CD8-positive, alpha-beta memory T cell (primary cell): ENCODE results near the gene PSORS1C2. TPM values are rescaled to one million over a fixed set of nuclear protein-coding genes. Genes with fewer than 3 reads are reported as not detected.

Experiments used
- CTCF ChIA-PET: fragments of 350-600 bp; sonication (Branson Sonifier 250); formaldehyde crosslinking; loops from one replicate; lab custom pipeline; 2021; ENCODE audit warnings: antibody characterized with exemption; lab: Charles Lee
- POLR2A ChIA-PET: fragments of 350-600 bp; sonication (Branson Sonifier 250); formaldehyde crosslinking; loops from one replicate; lab custom pipeline; 2021; ENCODE audit warnings: antibody characterized with exemption; lab: Charles Lee
- DNase-seq, 5 donors: peaks; one replicate each; pipeline versions ENCODE4 v3.0.0 to v3.0.0-alpha.2; 2020 to 2022; ENCODE audit warnings: mixed read lengths in 1 of 5
- H3K27ac ChIP-seq: one replicate; pipeline ENCODE4 v1.7.0; 2013; ENCODE audit warnings: low read depth, mild to moderate bottlenecking, low read length, moderate library complexity
- H3K27me3 ChIP-seq: 2 replicates; pipeline ENCODE4 v1.7.0; 2013; ENCODE audit warnings: low read length, mild to moderate bottlenecking; ENCODE audit not compliant: insufficient read depth, poor library complexity, severe bottlenecking
- H3K36me3 ChIP-seq: 2 replicates; pipeline ENCODE4 v1.7.0; 2013; ENCODE audit warnings: mild to moderate bottlenecking, low read length, moderate library complexity; ENCODE audit not compliant: insufficient read depth
- H3K4me1 ChIP-seq: 2 replicates; pipeline ENCODE4 v1.7.0; 2013; ENCODE audit warnings: mild to moderate bottlenecking, low read length, moderate library complexity; ENCODE audit not compliant: insufficient read depth
- H3K4me3 ChIP-seq: 2 replicates; pipeline ENCODE4 v1.7.0; 2013; ENCODE audit warnings: mild to moderate bottlenecking, low read length
- H3K9me3 ChIP-seq: 2 replicates; pipeline ENCODE4 v1.7.0; 2013; ENCODE audit warnings: mild to moderate bottlenecking, low read length
- H3K27ac Mint-ChIP-seq, 8 donors: one replicate each; pipeline ENCODE4 v1.8.0; 2020 to 2021; ENCODE audit warnings: mixed read lengths in 8 of 8, mild to moderate bottlenecking in 6 of 8, inconsistent platforms in 3 of 8, moderate library complexity in 3 of 8
- H3K27me3 Mint-ChIP-seq, 2 donors: one replicate each; pipeline ENCODE4 v1.8.0; 2020 to 2021; ENCODE audit warnings: mixed read lengths in 2 of 2, mild to moderate bottlenecking in 1 of 2, moderate library complexity in 1 of 2
- H3K36me3 Mint-ChIP-seq, 3 donors: one replicate each; pipeline ENCODE4 v1.8.0; 2020 to 2021; ENCODE audit warnings: mixed read lengths in 3 of 3, inconsistent platforms in 1 of 3, mild to moderate bottlenecking in 1 of 3
- H3K4me1 Mint-ChIP-seq, 3 donors: one replicate each; pipeline ENCODE4 v1.8.0; 2020 to 2021; ENCODE audit warnings: mixed read lengths in 3 of 3, inconsistent platforms in 1 of 3, mild to moderate bottlenecking in 1 of 3
- H3K4me3 Mint-ChIP-seq, 7 donors: one replicate each; pipeline ENCODE4 v1.8.0; 2020 to 2021; ENCODE audit warnings: mixed read lengths in 7 of 7, mild to moderate bottlenecking in 6 of 7, moderate library complexity in 4 of 7, inconsistent platforms in 2 of 7
- H3K9me3 Mint-ChIP-seq, 5 donors: one replicate each; pipeline ENCODE4 v1.8.0; 2020 to 2022; ENCODE audit warnings: mixed read lengths in 5 of 5, mild to moderate bottlenecking in 3 of 5, moderate library complexity in 2 of 5, inconsistent platforms in 1 of 5
- polyA plus RNA-seq: library from polyadenylated mRNA; unstranded; fragments of 300-500 nt; fragmentation: Illumina TruSeq; gene quantifications from one replicate; pipeline ENCODE4 v1.2.3, GENCODE V29; 2021
- total RNA-seq, 2 experiments: library from RNA; stranded (reverse); gene quantifications; one replicate each; pipeline ENCODE4 v1.2.3, GENCODE V29; 2021

PSORS1C2 gene
- total and polyA plus RNA-seq, 3 experiments from 2014 or later: not detected

DNA sequence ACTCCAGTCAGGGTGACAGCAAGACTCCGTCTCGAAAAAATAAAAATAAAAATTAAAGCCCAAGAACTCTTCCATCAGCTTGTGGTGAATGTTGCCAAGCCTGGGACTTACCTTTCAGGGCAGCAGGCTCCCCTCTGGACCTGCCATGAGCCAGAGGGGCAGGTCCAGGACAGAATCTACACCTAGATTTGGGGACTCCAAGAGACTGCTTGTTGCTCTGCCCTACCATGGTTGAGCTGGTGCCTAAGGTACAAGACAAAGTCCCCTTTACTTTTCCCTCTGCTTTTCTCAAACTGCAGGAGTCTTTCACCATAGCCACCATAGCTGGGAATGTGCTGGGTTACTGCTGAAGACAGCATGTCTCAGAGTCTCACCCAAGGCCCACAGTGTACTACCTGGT lies 35.7 kb downstream of the PSORS1C2 start:
- H3K27me3 ChIP-seq: no peaks in the 10 kb centered on the region
- no peaks in the 10 kb centered on the region for H3K9me3 ChIP-seq
- ChIA-PET POLR2A (interaction anchor here (0.6 kb wide), 1 partner anchor 27 kb away, joined by 3 read pairs; no protein-coding TSS in a partner anchor), CTCF (interaction anchor here (0.7 to 2.4 kb wide), 7 partner anchors 9 to 270 kb away, joined by 3 to 7 read pairs (median 3); no protein-coding TSS in a partner anchor)
- DNase-seq: no peak
- no peaks in the 10 kb centered on the region for H3K9me3 Mint-ChIP-seq
- no peak overlapping the region for H3K27ac Mint-ChIP-seq
- peaks cover 0 to 4% (median 3%) of the 10 kb centered on the region in 3 donors for H3K4me1 Mint-ChIP-seq
- H3K36me3 Mint-ChIP-seq: no peaks in the 10 kb centered on the region
- H3K27ac ChIP-seq: no peak overlapping the region
- H3K4me1 ChIP-seq: no peaks in the 10 kb centered on the region
- H3K27me3 Mint-ChIP-seq: peaks cover 0 to 4% of the 10 kb centered on the region in 2 donors
- no peak overlapping the region for H3K4me3 Mint-ChIP-seq
- no peak overlapping the region for H3K4me3 ChIP-seq
- H3K36me3 ChIP-seq: no peaks in the 10 kb centered on the region

DNA sequence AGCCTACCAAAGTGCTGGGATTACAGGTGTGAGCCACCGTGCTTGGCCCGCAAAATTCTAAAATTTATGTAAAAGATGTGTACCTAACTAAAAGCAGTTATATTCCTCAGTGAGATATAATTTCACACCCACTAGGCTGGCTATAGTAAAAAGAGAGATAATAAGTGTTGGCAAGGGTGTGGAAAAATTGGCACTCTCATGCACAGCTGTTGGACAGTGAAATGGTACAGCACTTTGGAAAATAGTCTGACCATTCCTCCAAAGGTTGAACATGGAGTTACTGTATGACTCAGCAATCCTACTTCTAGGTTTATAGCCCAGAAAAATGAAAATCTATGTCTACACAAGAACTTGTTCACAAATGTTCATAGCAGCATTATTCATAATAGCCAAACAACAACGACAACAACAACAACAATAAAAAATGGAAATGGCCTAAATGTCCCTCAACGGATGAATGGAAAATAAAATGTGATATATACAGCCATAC lies 40.4 kb downstream of the PSORS1C2 start:
- H3K36me3 Mint-ChIP-seq: no peaks in the 10 kb centered on the region
- CTCF ChIA-PET: interaction anchor here (1.6 kb wide), 1 partner anchor 12 kb away, joined by 6 read pairs; no protein-coding TSS in a partner anchor

DNA sequence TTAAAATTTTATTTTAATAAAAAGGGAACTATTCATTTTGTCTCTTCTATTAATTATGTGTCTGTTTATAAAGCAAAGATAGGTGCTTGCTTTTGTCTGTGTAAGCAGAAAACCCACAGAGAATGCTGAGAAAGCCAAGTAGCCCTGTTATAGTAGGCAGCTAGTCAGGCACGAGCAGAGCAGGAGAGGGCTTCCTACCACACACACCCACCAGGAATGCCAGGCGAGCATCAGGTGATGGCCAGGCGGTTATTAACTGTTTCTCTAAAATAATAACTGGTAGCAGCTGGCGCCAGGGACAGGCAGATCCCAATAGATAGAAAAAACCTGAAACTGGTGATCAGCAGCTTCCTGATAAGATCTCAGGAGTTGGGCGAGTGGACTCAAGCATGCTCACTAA lies 42.2 kb downstream of the PSORS1C2 start:
- peaks cover 40 to 45% (median 40%) of the 10 kb centered on the region in 3 donors for H3K4me1 Mint-ChIP-seq
- no peak overlapping the region for H3K27ac ChIP-seq
- H3K9me3 Mint-ChIP-seq: no peaks in the 10 kb centered on the region
- H3K9me3 ChIP-seq: no peaks in the 10 kb centered on the region
- peaks cover 44% of the 10 kb centered on the region for H3K4me1 ChIP-seq
- no peak overlapping the region for H3K27ac Mint-ChIP-seq
- H3K27me3 ChIP-seq: no peaks in the 10 kb centered on the region
- H3K36me3 Mint-ChIP-seq: no peaks in the 10 kb centered on the region
- no peak overlapping the region for H3K4me3 ChIP-seq
- ChIA-PET CTCF (interaction anchor here (1.2 to 1.6 kb wide), 2 partner anchors 10 to 555 kb away, joined by 3 to 6 read pairs; no protein-coding TSS in a partner anchor), POLR2A (no interaction called here)
- H3K36me3 ChIP-seq: no peaks in the 10 kb centered on the region
- H3K27me3 Mint-ChIP-seq: peaks cover 0 to 2% of the 10 kb centered on the region in 2 donors
- peak overlapping the region in 1 of 7 donors; percentile 20 for H3K4me3 Mint-ChIP-seq
- no peak for DNase-seq

More for the DNA sequence above, 40.4 kb downstream of the PSORS1C2 start:
- Histone ChIP-seq H3K9me3 (no peaks in the 10 kb centered on the region), H3K27ac (no peak overlapping the region), H3K27me3 (no peaks in the 10 kb centered on the region), H3K4me1 (peaks cover 40% of the 10 kb centered on the region), H3K4me3 (no peak overlapping the region), H3K36me3 (no peaks in the 10 kb centered on the region)
- POLR2A ChIA-PET: no interaction called here
- peak overlapping the region in 1 of 8 donors; percentile 24 for H3K27ac Mint-ChIP-seq
- H3K27me3 Mint-ChIP-seq: peaks cover 0 to 4% of the 10 kb centered on the region in 2 donors
- H3K4me1 Mint-ChIP-seq: peaks cover 36 to 43% (median 38%) of the 10 kb centered on the region in 3 donors
- DNase-seq: no peak
- H3K4me3 Mint-ChIP-seq: no peak overlapping the region
- H3K9me3 Mint-ChIP-seq: no peaks in the 10 kb centered on the region

- H3K9me3 Mint-ChIP-seq: no peaks in the 10 kb centered on the region
- H3K4me1 ChIP-seq: peaks cover 44% of the 10 kb centered on the region
- H3K4me3 ChIP-seq: no peak overlapping the region
- H3K9me3 ChIP-seq: no peaks in the 10 kb centered on the region
- ChIA-PET CTCF (interaction anchor here (1.2 kb wide), 1 partner anchor 554 kb away, joined by 3 read pairs; no protein-coding TSS in a partner anchor), POLR2A (no interaction called here)
- no peaks in the 10 kb centered on the region for H3K36me3 Mint-ChIP-seq
- peaks cover 0 to 2% of the 10 kb centered on the region in 2 donors for H3K27me3 Mint-ChIP-seq
- peak overlapping the region in 2 of 8 donors; percentile 41 to 51 for H3K27ac Mint-ChIP-seq
- no peaks in the 10 kb centered on the region for H3K27me3 ChIP-seq
- no peak overlapping the region for H3K27ac ChIP-seq
- H3K36me3 ChIP-seq: no peaks in the 10 kb centered on the region
- no peak for DNase-seq
- peaks cover 40 to 45% (median 40%) of the 10 kb centered on the region in 3 donors for H3K4me1 Mint-ChIP-seq
- H3K4me3 Mint-ChIP-seq: peak overlapping the region in 2 of 7 donors; percentile 59 to 63
Measured at GRCh38 chr6:31096215-31096614, 42.7 kb downstream of the PSORS1C2 start.

- CTCF ChIA-PET: interaction anchor here (0.6 to 3.3 kb wide), 8 partner anchors 8 to 463 kb away, joined by 3 to 22 read pairs (median 4); no protein-coding TSS in a partner anchor
- POLR2A ChIA-PET: interaction anchor here (0.6 kb wide), 1 partner anchor 20 kb away, joined by 4 read pairs; the partner anchor contains the start of gene PSORS1C1
- peaks cover 44% of the 10 kb centered on the region for H3K4me1 ChIP-seq
- H3K4me3 ChIP-seq: peak overlapping the region; percentile 18
- no peaks in the 10 kb centered on the region for H3K9me3 Mint-ChIP-seq
- H3K27me3 ChIP-seq: no peaks in the 10 kb centered on the region
- no peaks in the 10 kb centered on the region for H3K9me3 ChIP-seq
- peak overlapping the region in 6 of 7 donors; percentile 51 to 81 (median 74) for H3K4me3 Mint-ChIP-seq
- H3K36me3 ChIP-seq: no peaks in the 10 kb centered on the region
- H3K27ac ChIP-seq: peak overlapping the region; percentile 19
- H3K36me3 Mint-ChIP-seq: no peaks in the 10 kb centered on the region
- DNase-seq: peak in 4 of 5 donors; percentile 24 to 63 (median 42)
- H3K4me1 Mint-ChIP-seq: peaks cover 40 to 45% (median 40%) of the 10 kb centered on the region in 3 donors
- no peaks in the 10 kb centered on the region for H3K27me3 Mint-ChIP-seq
- H3K27ac Mint-ChIP-seq: peak overlapping the region; percentile 17 to 95 (median 86)
Measured at GRCh38 chr6:31094389-31094881, 44.4 kb downstream of the PSORS1C2 start.

GRCh38 chr6:31092769-31093505 lies 45.9 kb downstream of the PSORS1C2 start:
- Mint-ChIP-seq H3K4me1 (peaks cover 39 to 45% (median 40%) of the 10 kb centered on the region in 3 donors), H3K36me3 (no peaks in the 10 kb centered on the region), H3K27ac (peak overlapping the region in 5 of 8 donors; percentile 17 to 85 (median 71)), H3K4me3 (no peak overlapping the region), H3K27me3 (no peaks in the 10 kb centered on the region), H3K9me3 (no peaks in the 10 kb centered on the region)
- Histone ChIP-seq H3K4me1 (peaks cover 44% of the 10 kb centered on the region), H3K9me3 (no peaks in the 10 kb centered on the region), H3K27me3 (no peaks in the 10 kb centered on the region), H3K27ac (no peak overlapping the region), H3K4me3 (no peak overlapping the region), H3K36me3 (no peaks in the 10 kb centered on the region)
- ChIA-PET CTCF (interaction anchor here (1.2 to 3.3 kb wide), 7 partner anchors 8 to 362 kb away, joined by 3 to 22 read pairs (median 4); no protein-coding TSS in a partner anchor), POLR2A (interaction anchor here (0.7 to 1.4 kb wide), 3 partner anchors 14 to 263 kb away, joined by 3 to 4 read pairs (median 3); no protein-coding TSS in a partner anchor)
- no peak for DNase-seq

DNA sequence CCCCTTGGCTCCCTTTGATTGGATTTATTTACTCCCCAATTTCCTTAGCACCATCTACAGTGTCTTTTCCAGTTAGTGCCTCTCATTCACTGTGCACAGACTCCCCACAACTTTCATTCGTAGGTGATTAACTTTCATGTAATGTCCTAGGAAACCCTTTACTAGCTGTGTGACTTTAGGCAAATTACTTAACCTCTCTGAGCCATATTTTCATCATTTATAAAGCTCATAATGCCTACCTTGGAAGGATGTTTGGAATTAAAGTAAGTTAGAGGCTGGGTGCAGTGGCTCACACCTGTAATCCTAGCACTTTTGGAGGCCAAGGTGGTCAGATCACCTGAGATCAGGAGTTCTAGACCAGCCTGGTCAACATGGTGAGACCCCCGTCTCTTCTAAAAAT lies 46.6 kb downstream of the PSORS1C2 start:
- POLR2A ChIA-PET: interaction anchor here (0.7 to 1.4 kb wide), 2 partner anchors 23 to 263 kb away, joined by 3 read pairs; no protein-coding TSS in a partner anchor

More for the DNA sequence above, 46.6 kb downstream of the PSORS1C2 start:
- Mint-ChIP-seq H3K27ac (no peak overlapping the region), H3K9me3 (no peaks in the 10 kb centered on the region), H3K4me3 (no peak overlapping the region), H3K27me3 (peaks cover 0 to 3% of the 10 kb centered on the region in 2 donors), H3K36me3 (no peaks in the 10 kb centered on the region), H3K4me1 (peaks cover 33 to 44% (median 34%) of the 10 kb centered on the region in 3 donors)
- CTCF ChIA-PET: interaction anchor here (1.1 to 3.3 kb wide), 2 partner anchors 10 to 13 kb away, joined by 3 to 22 read pairs; no protein-coding TSS in a partner anchor
- Histone ChIP-seq H3K4me1 (peaks cover 39% of the 10 kb centered on the region), H3K9me3 (no peaks in the 10 kb centered on the region), H3K36me3 (no peaks in the 10 kb centered on the region), H3K4me3 (no peak overlapping the region), H3K27ac (no peak overlapping the region), H3K27me3 (no peaks in the 10 kb centered on the region)
- no peak for DNase-seq
